A549 (cell line): ENCODE results near the gene ABCB6.

Experiments
- BHLHE40 ChIP-seq: IDR thresholded peaks from 2 replicates; pipeline ENCODE4 v1.6.1; 2012; ENCODE audit warnings: low read depth, low read length, inconsistent platforms
- CTCF ChIP-seq: fragments of >200 bp; sonication (Bioruptor Twin); formaldehyde crosslinking; IDR thresholded peaks from 3 replicates; pipeline ENCODE4 v1.5.1; 2016
- POLR2A ChIP-seq: IDR thresholded peaks from 2 replicates; pipeline ENCODE4 v1.6.1; 2012; ENCODE audit warnings: mild to moderate bottlenecking, low read length
- TF ChIP-seq, protein P1 (sequence below): IDR thresholded peaks from 2 replicates; pipeline ENCODE4 v1.6.1; 2012

GRCh38 chr2:219172231-219173154 lies 46.3 kb downstream of the ABCB6 start:
- TF ChIP-seq POLR2A (no peak), BHLHE40 (no peak), CTCF (no peak)
- TF ChIP-seq, protein P1, sequence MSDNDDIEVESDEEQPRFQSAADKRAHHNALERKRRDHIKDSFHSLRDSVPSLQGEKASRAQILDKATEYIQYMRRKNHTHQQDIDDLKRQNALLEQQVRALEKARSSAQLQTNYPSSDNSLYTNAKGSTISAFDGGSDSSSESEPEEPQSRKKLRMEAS = no peak
